Mesenchymal stem cell (in vitro differentiated cells and primary cell): ENCODE measurements around the gene CTH.
"Not testable (repeated sequence)": the region's sequence is repeated elsewhere in the genome, so short reads cannot be mapped to it uniquely, and the experiment has no call there.

Source experiments
- DNase-seq: peaks from one replicate; pipeline ENCODE4 v3.0.0-alpha.2; 2013
- H2AFZ ChIP-seq: one replicate; pipeline ENCODE4 v1.6.1; 2013; ENCODE audit warnings: low read depth, mild to moderate bottlenecking, control low read depth, inconsistent platforms, low read length, moderate library complexity
- H2AK5ac ChIP-seq: 2 replicates; pipeline ENCODE4 v1.6.1; 2013; ENCODE audit warnings: low read length, moderate library complexity, mild to moderate bottlenecking, inconsistent platforms; ENCODE audit not compliant: severe bottlenecking
- H2BK120ac ChIP-seq: one replicate; pipeline ENCODE4 v1.6.1; 2013; ENCODE audit warnings: low read depth, mild to moderate bottlenecking, inconsistent platforms, low read length, moderate library complexity
- H2BK12ac ChIP-seq, 2 experiments: one replicate each; pipeline ENCODE4 v1.6.1; 2013; ENCODE audit warnings: inconsistent platforms in 2 of 2, low read length in 2 of 2, mild to moderate bottlenecking in 2 of 2, moderate library complexity in 2 of 2, control low read depth in 1 of 2
- H2BK15ac ChIP-seq: one replicate; pipeline ENCODE4 v1.6.1; 2013; ENCODE audit warnings: mild to moderate bottlenecking, low read depth, inconsistent platforms; ENCODE audit not compliant: poor library complexity, severe bottlenecking
- H2BK5ac ChIP-seq: 2 replicates; pipeline ENCODE4 v1.6.1; 2013; ENCODE audit warnings: low read depth, mild to moderate bottlenecking, low read length, control low read depth, inconsistent platforms; ENCODE audit not compliant: poor library complexity, severe bottlenecking
- H3K14ac ChIP-seq, 2 experiments: one replicate each; pipeline ENCODE4 v1.6.1; 2013; ENCODE audit warnings: inconsistent platforms in 2 of 2, low read length in 2 of 2, control low read depth in 1 of 2, mild to moderate bottlenecking in 1 of 2, moderate library complexity in 1 of 2
- H3K18ac ChIP-seq, 2 experiments: one replicate each; pipeline ENCODE4 v1.6.1; 2013; ENCODE audit warnings: inconsistent platforms in 2 of 2, low read length in 2 of 2, control low read depth in 1 of 2, low read depth in 1 of 2, mild to moderate bottlenecking in 1 of 2
- H3K23ac ChIP-seq, 2 experiments: one replicate each; pipeline ENCODE4 v1.6.1; 2013; ENCODE audit warnings: inconsistent platforms in 2 of 2, low read length in 2 of 2, mild to moderate bottlenecking in 2 of 2, moderate library complexity in 2 of 2, control low read depth in 1 of 2
- H3K27ac ChIP-seq: 2 replicates; pipeline ENCODE4 v1.5.1; 2013; ENCODE audit warnings: mild to moderate bottlenecking, moderate library complexity, low read length, control low read depth, inconsistent platforms; ENCODE audit not compliant: poor library complexity, severe bottlenecking
- H3K27me3 ChIP-seq, 2 experiments: 2 replicates each; pipeline versions ENCODE4 v1.6.1 to v1.7.0; 2013; ENCODE audit warnings: low read length in 2 of 2, mild to moderate bottlenecking in 2 of 2, moderate library complexity in 2 of 2, control low read depth in 1 of 2, inconsistent platforms in 1 of 2; ENCODE audit not compliant: control insufficient read depth in 1 of 2, insufficient read depth in 1 of 2
- H3K36me3 ChIP-seq, 2 experiments: 2 replicates each; pipeline versions ENCODE4 v1.6.1 to v1.7.0; 2013; ENCODE audit warnings: low read length in 2 of 2, control low read depth in 1 of 2, inconsistent platforms in 1 of 2, low read depth in 1 of 2, mild to moderate bottlenecking in 1 of 2; ENCODE audit not compliant: insufficient read depth in 2 of 2, control insufficient read depth in 1 of 2
- H3K4ac ChIP-seq, 2 experiments: one replicate each; pipeline ENCODE4 v1.6.1; 2013; ENCODE audit warnings: inconsistent platforms in 2 of 2, low read length in 2 of 2, mild to moderate bottlenecking in 2 of 2, moderate library complexity in 2 of 2, control low read depth in 1 of 2, low read depth in 1 of 2
- H3K4me1 ChIP-seq: 2 replicates; pipeline ENCODE4 v1.6.1; 2013; ENCODE audit warnings: low read depth, low read length, control low read depth; ENCODE audit not compliant: control insufficient read depth, insufficient read depth
- H3K4me2 ChIP-seq: 2 replicates; pipeline ENCODE4 v1.6.1; 2013; ENCODE audit warnings: low read length, mild to moderate bottlenecking, inconsistent platforms; ENCODE audit not compliant: poor library complexity, severe bottlenecking
- H3K4me3 ChIP-seq, 2 experiments: 2 replicates each; pipeline versions ENCODE4 v1.5.1 to v1.7.0; 2013; ENCODE audit warnings: low read length in 2 of 2, mild to moderate bottlenecking in 2 of 2, control low read depth in 1 of 2, low read depth in 1 of 2; ENCODE audit not compliant: insufficient read depth in 1 of 2
- H3K79me1 ChIP-seq: replicated peaks from 2 replicates; pipeline ENCODE4 v1.6.1; 2013; ENCODE audit warnings: mild to moderate bottlenecking, control low read depth, low read length, inconsistent platforms; ENCODE audit not compliant: poor library complexity, severe bottlenecking
- H3K9ac ChIP-seq: 2 replicates; pipeline ENCODE4 v1.7.0; 2013; ENCODE audit warnings: mild to moderate bottlenecking, low read length, moderate library complexity
- H3K9me3 ChIP-seq: 2 replicates; pipeline ENCODE4 v1.7.0; 2013; ENCODE audit warnings: mild to moderate bottlenecking, low read length; ENCODE audit not compliant: control insufficient read depth
- H4K8ac ChIP-seq: one replicate; pipeline ENCODE4 v1.6.1; 2013; ENCODE audit warnings: inconsistent platforms, mild to moderate bottlenecking, low read length, moderate library complexity
- H4K91ac ChIP-seq: one replicate; pipeline ENCODE4 v1.6.1; 2013; ENCODE audit warnings: mild to moderate bottlenecking, low read length, inconsistent platforms
- WGBS: methylation state at CpG from one replicate; pipeline ENCODE4 v1.1.7; 2013; ENCODE audit warnings: mixed read lengths; 5-methylcytosine and 5-hydroxymethylcytosine counted together

The CTH gene

DNA sequence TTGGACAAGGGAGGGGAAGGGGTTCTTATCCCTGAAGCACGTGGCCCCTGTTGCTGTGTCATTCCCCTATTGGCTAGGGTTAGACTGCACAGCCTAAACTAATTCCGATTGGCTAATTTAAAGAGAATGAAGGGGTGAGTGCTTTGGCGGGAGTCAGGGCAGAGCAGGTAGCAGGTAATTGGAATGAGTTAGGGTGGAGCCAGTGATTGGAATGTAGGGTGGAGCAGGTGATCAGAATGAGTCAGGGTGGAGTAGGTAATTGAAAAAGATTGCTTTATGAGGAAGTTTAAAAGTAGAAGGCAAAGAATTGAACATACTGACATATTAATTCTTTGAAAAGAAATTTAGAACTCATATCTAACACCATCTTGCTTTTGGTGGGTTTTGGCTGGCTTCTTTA lies 44.1 kb upstream of the CTH start:
- H4K91ac ChIP-seq, DNase-seq, H2AFZ ChIP-seq, H3K27ac ChIP-seq, H3K9me3 ChIP-seq, H3K27me3 ChIP-seq, H3K79me1 ChIP-seq, H2BK5ac ChIP-seq, H3K4ac ChIP-seq, H4K8ac ChIP-seq, H2BK15ac ChIP-seq, H3K36me3 ChIP-seq, H2BK120ac ChIP-seq, H3K4me1 ChIP-seq, H3K4me2 ChIP-seq, H3K9ac ChIP-seq, H2BK12ac ChIP-seq, H2AK5ac ChIP-seq, H3K18ac ChIP-seq, H3K23ac ChIP-seq, H3K14ac ChIP-seq, H3K4me3 ChIP-seq: not testable (repeated sequence)
- WGBS = 91% methylated on average over 3 of the region's 3 CpGs

DNA sequence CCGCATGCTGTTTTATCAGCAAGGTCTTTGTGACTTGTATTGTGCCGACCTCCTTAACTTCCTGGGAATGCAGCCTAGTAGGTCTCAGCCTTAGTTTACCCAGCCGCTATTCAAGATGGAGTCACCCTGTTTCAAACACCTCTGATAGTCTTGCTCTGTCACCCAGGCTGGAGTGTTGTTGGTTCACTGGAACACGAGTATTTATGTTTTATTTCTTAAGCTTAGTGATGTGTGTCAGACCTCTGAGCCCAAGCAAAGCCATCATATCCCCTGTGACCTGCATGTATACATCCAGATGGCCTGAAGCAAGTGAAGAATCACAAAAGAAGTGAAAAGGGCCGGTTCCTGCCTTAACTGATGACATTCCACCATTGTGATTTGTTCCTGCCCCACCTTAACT lies 43.7 kb upstream of the CTH start:
- not testable (repeated sequence) for H3K79me1 ChIP-seq, H2BK12ac ChIP-seq, H3K4me1 ChIP-seq, H2BK15ac ChIP-seq, DNase-seq, H3K9ac ChIP-seq, H2BK120ac ChIP-seq, H4K91ac ChIP-seq, H2AK5ac ChIP-seq, H3K9me3 ChIP-seq, H3K14ac ChIP-seq, H2BK5ac ChIP-seq, H2AFZ ChIP-seq, H3K4ac ChIP-seq, H3K4me2 ChIP-seq, H3K18ac ChIP-seq, H3K4me3 ChIP-seq, H4K8ac ChIP-seq, H3K23ac ChIP-seq, H3K36me3 ChIP-seq, H3K27me3 ChIP-seq, H3K27ac ChIP-seq
- WGBS = 88% methylated on average over 5 of the region's 5 CpGs

DNA sequence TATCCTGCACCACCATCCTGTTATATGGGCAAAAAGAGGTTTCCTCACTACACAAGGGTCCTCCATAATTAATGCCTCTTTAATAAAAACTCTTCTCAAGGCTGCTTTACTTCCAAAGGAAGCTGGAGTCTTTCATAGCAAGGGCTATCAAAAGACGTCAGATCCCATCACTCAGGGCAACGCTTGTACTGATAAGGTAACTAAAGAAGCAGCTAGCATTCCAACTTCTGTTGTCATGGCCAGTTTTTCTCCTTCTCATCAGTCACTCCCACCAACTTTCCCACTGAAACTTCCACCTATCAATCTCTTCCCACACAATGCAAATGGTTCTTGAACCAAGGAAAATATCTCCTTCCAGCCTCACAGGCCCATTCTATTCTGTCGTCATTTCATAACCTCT lies 39.5 kb upstream of the CTH start:
- not testable (repeated sequence) for H3K4ac ChIP-seq, H3K23ac ChIP-seq, H3K79me1 ChIP-seq, H3K4me2 ChIP-seq, H4K91ac ChIP-seq, H4K8ac ChIP-seq, H2AFZ ChIP-seq, H3K27ac ChIP-seq, H2BK5ac ChIP-seq, H3K4me3 ChIP-seq, H2BK15ac ChIP-seq, H2AK5ac ChIP-seq, H3K36me3 ChIP-seq, H3K9me3 ChIP-seq, H3K9ac ChIP-seq, H2BK12ac ChIP-seq, H2BK120ac ChIP-seq, DNase-seq, H3K27me3 ChIP-seq, H3K14ac ChIP-seq, H3K18ac ChIP-seq, H3K4me1 ChIP-seq
- 80% methylated on average over 3 of the region's 3 CpGs for WGBS

DNA sequence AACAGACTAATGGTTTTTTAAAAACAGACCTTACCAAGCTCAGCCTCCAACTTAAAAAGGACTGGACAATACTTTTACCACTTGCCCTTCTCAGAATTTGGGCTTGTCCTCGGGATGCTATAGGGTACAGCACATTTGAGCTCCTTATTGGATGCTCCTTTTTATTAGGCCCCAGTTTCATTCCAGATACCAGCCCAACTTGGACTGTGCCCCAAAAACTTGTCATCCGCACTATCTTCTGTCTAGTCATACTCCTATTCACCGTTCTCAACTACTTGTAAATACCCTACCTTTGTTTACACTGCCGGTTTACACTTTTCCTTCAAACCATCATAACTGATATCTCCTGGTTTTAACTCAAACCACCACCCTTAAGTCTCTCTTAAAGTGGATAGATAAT lies 38.6 kb upstream of the CTH start:
- Histone ChIP-seq H3K27me3 (no peaks in the 10 kb centered on the region), H4K91ac (no peak overlapping the region), H3K14ac (no peak overlapping the region), H3K4ac (no peak overlapping the region), H3K23ac (no peak overlapping the region), H3K4me2 (no peak overlapping the region), H3K36me3 (peaks cover 0 to 3% of the 10 kb centered on the region in 2 experiments), H2BK12ac (no peak overlapping the region), H3K18ac (no peak overlapping the region), H3K9ac (no peak overlapping the region), H2BK120ac (no peak overlapping the region), H3K4me3 (no peak overlapping the region), H2AFZ (no peak overlapping the region), H2BK5ac (no peak overlapping the region), H3K9me3 (no peaks in the 10 kb centered on the region), H3K4me1 (no peaks in the 10 kb centered on the region), H2BK15ac (no peak overlapping the region), H4K8ac (no peak overlapping the region), H3K27ac (no peak overlapping the region), H2AK5ac (no peak overlapping the region), H3K79me1 (no peaks in the 10 kb centered on the region)
- WGBS = 97% methylated on average over 4 of the region's 4 CpGs
- DNase-seq = no peak
